GM21423 (cell line): ENCODE results near the gene PANK4.

Experiments used
- ATAC-seq: cut with Tn5 transposase; IDR thresholded peaks from one replicate; pipeline ENCODE4 v1.9.1; 2021; ENCODE audit warnings: mild to moderate bottlenecking, moderate library complexity; ENCODE audit not compliant: unreplicated experiment

Gene PANK4

DNA sequence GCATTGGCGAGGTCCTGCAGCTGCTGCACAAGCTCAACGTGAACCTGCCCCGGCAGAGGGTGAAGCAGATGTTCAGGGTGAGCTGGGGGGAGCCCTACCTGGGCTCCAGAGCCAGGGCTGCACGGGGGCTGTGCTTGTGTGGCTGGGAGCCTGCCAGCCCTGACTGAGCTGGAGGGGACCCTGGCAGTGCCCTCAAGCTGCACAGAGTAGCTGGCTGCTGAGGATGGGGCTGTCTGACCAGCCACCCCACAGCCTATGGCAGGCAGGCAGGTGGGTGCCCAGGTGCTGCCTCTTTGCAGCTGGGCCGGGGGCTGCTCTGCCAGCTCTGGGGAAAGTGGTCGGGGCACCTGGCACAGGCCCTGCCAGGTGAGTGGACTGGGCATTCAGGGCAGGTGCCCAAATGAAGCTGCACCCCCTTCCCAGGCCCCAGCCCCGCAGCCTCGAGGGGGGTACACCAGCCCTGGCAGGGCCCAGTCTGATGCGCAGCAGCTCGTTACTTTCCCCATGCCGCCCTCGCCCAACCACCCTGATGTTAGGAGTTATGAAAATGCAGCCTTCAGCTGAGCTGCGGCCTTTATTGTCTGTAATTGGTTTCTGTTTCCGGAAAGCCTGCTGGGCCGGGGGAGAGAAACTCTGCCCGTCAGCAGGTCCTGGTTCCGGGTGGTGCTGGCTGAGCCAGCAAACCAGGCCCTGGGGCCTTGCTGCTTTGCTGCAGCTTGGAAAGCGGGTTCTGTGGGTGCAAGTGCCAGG is 46.0 kb downstream of the PANK4 start:
- no peak for ATAC-seq

DNA sequence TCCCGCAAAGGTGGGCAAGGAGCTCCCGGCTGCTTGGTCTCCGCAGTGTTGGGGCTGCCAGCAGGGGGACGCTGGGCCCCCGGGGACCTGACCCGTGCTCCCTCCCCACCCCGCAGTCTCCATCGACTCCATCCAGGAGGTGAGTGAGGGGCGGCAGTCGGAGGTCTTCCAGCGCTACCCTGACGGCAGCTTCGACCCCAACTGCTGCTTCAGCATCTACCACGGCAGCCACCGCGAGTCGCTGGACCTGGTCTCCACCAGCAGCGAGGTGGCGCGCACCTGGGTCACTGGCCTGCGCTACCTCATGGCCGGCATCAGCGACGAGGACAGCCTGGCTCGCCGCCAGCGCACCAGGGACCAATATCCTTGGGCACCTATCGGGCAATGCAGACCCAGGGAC is 46.8 kb downstream of the PANK4 start:
- no peak for ATAC-seq

DNA sequence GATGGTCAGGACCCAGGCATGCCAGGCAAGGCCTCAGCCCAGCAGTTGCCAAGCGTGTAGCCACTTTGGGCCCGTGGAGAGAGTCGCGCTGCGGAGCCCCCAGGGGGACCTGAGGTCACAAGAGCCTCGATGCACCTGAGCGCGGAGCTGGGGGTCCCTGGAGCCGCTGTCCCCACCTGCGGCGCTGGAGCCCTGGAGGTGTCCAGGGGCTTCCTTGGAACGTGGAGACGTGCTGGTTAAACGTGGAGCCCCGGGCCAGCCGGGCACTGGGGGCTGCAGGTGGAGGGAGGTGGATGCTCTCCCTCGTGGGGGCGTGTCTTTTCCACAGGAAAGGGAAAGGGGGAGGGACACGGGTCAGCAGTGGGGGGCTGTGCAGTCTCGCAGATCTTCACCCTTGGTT is 47.2 kb downstream of the PANK4 start:
- no peak for ATAC-seq

DNA sequence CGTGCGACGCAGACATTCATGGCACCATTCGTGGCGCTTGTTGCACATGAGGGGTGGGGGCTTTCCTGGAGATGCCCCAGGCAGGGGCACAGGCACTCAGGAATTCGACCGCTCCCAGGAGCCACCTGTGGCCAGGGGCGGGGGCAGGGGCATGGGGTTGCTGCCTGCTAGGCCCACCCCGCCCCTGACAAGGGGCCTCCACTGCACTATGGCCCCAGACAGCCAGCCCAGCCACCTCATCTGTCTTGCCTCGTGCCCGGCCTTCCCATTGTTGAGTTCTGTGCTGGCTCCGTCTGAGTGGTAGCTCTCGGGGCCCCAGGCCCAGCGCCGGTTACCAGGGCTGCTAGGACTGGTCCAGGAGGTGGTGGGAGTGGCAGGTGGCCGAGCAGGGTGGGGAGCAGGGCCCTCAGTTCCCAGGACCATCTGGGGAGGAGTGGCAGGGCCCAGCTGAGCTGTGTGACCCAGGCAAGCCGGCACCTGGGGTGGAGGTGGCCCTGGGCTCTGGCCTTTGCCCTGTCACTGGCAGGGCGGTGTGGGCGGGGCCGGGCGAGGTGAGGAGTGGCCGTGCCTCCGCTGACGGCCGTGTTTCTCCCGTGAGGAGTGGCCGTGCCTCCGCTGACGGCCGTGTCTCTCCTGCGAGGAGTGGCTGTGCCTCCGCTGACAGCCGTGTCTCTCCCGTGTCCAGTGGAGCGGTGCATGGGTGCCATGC is 48.5 kb downstream of the PANK4 start:
- no peak for ATAC-seq

DNA sequence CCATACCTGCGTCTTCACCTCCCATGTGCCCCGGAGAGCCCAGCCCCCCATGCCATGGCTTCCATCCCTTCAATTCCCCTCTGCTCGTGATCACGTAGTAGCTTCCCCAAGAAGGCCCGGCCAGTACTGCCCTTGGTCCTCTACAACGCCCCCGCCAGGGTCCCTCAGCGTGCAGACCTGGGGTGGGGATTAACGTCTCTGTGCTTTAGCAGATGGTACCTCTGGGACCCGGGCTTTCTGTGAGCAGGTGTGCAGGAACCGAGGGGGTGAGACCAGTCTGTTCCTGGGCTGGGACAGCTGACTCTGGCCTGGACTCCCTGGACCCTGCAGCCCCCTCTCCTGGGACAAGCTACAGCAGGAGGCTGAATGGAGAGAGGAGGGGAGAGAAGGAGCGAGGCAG is 49.1 kb downstream of the PANK4 start:
- ATAC-seq: no peak

DNA sequence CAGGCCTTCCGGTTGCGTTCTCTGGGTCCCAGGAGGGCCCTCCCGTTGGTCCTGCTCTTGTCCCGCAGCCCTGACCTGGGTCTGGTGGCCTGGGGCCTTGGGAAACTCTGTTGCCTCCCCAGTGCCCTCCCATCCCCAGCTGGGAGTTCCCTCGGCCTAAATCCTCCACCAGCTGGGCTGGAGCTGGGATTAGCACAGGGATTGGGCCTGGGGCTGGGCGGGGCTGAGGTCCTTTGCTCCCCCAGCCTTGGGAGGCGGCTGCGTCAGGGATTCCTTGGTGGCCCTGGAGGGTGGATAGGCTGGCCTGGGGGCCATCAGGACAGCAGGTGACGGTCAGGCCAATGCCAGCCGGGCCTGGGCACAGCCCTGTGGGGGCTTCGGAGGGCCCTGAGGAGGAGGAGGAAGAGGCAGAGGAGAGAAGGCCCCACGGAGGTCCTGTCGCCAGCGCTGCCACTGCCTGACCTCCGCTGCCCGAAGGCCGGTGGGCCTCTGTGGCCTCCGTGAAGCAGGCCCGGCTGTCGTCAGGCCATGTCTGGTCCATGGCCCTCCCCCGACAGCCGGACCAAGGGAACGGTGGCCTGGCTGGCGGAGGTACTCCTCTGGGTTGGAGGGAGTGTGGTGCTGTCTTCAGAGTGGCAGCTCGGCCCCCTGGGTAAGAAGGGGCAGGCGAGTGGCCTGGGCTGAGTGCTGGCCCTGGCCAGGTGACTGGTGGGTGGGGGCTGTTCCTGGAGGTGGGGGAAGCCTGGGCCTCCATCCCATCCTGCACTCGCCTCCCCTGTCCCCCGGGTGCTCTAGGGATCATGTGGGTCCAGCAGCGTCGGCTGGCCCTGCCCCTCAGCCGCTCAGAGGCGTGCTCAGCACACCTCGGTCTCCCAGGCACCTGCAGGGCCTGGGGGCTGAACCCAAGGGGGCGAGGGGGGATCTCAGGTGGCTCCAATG is 50.1 kb downstream of the PANK4 start, which contains the start of gene PLCH2:
TSS of gene PLCH2 (plus strand) at position 229 of the 939 bp plus-strand sequence. CDS start at position 529, 300 bp downstream.
- ATAC-seq: no peak

DNA sequence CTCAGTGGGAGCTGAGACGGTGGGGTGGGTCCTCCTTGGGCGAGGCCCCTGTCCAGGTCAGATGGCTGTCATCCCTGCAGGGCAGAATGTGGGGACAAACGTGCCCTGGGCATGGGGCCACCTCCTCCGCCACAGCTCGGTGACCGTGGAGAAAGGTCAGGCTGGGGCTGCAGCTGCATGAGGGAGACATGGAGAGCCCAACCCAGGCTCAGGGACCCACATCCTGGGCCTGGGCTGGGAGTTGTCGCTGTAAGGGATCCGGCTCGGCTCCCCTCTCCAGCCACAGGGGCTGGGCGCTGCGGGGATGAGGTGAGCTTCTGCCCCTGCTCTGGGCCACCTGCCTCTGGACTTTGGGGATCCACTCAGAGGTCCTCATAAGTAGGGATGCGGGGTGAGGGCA is 50.8 kb downstream of the PANK4 start:
- ATAC-seq: no peak

DNA sequence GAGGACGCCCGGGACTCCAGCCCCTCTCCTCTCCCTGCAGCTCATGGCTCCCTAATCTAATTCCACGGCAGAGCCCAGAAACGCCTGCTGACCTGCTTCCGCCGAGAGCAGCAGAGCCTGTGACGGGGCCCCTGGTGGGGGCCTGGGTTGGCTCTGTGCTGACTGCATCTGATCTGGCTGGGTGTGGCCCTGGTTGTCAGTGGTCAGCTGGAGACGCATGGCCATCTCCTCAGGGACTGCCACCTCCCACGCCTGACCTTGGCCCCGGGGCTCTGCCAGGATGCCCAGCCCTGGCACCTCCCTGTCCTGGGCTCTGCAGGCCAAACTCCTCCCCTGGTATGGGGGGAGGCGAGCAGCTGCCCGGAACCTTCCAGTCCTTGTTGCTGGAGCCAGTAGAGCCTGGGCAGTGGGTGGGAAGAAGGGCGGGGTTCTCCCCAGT is 51.4 kb downstream of the PANK4 start:
- no peak for ATAC-seq

DNA sequence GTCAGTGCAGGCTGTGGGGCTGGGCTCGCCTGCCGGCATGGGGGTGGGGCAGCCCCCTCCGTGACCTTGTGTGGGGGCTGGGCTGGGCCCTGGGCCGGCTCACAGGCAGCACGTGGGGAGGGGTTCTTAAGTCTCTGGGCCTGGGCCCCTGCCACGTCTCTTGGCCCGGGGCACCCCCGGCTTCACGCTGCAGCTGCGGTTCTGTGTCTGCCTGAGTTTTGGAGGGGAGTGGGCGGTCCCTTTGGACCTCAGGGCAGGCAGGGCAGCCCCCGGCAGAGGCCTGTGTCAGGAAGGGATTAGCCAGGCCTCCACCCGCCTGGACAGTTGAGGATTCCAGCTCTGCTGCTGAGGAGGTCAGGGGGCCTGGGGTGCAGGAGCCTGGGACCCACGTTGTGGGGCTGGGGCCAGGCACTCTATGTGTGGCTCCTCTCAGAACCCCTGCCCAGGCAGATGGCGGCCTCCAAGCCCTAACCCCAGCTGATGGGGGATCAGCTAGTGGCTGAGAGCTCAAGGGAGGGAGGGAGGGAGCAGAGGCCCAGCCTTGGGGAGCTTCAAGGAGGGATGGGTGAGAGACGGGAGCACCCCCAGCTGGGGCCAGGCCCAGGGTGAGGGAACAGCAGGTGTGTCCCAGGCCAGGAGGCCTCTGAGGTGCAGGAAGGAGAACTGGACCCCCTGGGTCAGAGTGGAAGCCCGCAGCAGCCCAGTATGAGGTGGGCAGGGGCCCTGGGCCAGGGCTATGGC is 52.1 kb downstream of the PANK4 start:
- ATAC-seq: no peak

DNA sequence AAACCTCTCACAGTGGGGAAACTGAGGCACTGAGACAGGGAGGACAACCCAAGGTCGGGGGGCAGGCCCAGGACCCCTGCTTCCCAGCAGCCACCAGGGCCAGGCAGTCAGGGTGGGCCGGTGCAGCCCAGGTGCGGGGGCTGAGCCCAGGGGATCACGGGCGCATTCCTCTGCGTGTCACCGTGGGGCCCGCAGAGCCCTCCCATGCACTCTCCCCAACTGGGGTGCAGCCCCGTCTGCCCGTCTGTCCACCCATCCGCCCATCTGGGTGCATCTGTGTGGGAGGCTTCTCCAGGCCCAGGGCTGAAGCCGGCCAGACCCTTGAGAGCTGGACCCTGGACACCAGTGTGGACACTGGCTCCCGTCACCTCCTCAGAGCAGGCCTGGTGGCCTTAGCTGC is 53.2 kb downstream of the PANK4 start:
- ATAC-seq: no peak

DNA sequence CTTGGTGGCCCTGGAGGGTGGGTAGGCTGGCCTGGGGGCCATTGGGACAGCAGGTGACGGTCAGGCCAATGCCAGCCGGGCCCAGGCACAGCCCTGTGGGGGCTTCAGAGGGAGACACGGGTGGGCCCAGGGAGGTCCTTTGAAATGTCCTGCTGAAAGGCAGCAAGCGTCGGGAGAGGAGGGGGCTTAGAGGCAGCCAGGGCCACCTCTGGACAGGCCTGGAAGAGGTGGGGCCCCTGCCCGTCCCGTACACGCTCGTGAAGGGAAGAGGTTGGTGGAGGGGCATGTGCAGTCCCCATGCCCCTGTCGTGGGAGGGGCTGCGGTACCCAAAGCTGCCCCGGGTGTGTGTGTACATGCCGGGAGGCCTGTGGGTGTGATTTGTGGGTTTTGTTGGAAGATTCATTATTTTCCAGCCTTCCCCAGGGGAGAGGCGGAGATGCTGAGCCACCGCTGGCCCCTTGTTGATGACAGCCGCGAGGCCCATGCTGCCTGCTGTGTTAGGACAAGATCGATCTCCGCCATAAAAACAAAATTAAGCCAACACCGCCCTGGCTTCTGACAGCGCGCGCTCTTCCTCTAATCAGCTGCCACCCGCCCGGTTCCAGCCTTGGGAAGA is 53.7 kb downstream of the PANK4 start:
- no peak for ATAC-seq

DNA sequence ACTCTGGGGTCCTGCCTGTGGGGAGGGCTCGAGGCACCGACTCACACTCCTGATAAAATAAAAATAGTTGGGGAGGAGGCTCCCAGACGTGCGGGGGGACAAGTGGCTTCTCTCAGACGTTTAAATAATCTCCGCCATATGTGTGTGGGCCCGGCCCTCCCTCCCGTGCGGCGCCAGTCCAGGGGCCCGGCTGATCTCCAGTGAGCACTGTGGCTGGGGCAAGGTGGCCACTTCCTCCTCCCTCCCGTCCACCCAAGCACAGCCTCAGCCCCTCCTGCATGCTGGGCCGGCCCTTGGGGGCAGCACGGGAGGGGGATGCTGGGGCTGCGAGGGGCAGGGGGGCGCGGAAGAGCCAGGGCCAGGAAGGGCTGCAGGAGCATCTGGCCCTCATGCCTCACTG is 54.3 kb downstream of the PANK4 start:
- no peak for ATAC-seq

DNA sequence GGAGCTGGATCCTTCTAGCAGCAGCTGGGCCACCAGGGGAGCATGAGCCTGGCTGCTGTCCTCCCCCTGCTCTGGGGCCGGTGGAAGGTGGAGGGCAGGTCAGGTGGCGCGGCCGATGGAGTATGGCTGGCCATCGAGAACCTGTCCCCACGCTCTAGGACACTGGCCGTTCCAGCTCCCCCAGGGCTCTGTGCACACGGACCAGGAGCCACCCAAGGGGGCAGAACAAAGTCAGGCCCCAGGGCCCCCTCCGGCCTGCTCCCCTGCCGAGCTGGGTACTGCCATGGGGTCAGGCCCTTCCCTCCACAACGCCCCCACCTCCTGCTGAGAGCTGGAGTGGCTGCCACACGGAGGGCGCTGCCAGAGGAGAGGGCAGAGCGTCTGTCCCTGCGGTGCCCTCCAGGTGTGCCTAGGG is 54.8 kb downstream of the PANK4 start:
- no peak for ATAC-seq

DNA sequence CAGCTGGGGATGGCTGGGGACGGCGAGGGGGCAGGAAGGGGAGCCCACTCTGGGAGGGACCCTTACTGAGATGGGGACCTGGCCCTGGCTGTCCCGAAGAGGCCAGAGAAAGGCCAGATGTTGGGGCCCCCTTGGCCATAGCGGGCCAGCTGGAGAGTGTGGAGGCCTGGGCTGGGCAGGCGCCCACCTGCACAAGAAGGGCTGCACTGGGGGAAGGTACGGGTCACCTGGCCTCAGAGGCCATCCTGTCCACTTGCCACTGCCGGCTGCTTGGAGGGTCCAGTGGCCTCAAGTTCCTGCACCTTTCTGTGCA is 55.3 kb downstream of the PANK4 start:
- no peak for ATAC-seq

DNA sequence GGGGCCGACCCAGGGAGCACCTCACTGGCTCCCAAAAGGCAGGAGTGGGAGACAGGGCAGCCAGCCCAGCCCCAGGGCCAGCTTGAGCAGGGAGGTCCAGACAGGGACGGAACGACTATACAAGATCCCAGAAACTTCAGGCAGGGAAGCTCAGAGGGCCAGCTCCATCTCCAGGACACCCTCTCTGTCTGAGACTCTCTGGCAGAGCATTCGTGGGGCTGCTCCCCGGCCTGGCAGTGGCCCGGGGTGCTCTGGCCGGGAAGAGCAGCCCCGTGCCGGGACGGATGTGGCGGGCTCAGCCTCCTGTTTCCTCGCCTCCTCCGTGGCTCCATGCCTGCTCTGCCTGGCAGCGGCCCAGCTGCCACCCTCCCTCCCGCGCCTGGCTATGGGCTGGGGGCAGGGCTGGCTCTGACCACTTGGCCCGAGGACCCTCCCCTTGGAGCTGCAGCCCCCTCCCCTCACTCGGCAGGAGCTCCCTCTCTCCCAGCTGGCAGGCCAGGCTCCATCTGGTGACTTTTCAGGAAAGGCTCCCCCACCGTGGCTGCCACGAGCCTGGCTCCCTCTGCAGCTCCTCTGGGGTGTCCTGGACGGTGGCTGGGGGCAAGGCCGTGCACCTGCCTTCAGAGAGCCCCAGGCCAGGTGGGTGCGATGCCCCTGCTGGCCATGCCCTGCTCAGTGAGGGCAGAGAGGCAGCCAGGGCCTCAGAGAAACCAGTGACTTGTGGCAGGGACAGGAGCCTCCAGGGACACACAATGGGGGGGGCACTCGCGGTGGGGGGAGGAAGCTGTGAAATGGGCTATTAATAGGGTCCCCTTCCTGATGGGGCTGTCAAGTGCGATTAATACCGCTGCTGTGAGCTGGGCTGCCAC is 55.9 kb downstream of the PANK4 start:
- ATAC-seq: no peak

DNA sequence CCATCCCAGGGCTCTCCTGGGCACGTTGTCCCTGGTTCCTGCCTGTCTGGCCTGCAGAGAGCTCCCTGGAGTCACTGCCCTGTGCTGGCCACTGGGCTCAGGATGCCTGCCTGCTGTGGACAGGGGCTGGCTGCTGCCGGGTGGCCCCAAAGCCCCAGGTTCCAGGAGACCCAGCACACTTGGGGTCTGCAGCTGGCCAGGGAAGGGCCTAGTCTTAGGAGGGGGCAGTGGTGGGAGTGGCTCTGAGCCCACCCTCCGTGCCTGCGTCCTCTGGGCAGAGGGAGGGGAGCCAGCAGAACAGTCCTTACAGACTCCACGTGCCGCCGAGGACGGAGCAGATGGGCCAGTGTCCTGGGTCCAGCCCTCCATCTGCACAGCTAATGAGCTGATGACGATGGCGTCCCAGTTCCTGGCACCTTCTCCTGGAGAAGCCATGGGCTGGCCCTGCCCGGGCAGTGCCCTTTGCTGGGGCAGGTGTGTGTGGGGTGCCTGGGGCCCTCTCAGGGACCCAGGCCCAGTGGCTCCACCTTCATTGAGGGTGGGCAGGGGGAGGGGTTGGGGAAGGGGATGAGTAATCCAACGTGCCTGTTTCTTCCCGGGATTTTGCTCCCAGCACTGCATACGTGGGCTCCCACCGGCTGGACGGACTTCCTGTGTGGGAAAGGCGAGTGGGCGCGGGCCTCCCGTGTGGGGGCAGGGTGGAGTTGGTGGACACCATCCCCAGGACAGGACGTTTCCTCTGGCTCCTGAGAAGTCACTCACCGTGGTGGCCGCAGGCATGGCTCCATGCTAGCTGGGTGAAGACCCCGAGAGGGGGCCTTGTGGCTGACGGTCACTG is 57.1 kb downstream of the PANK4 start:
- ATAC-seq: no peak

DNA sequence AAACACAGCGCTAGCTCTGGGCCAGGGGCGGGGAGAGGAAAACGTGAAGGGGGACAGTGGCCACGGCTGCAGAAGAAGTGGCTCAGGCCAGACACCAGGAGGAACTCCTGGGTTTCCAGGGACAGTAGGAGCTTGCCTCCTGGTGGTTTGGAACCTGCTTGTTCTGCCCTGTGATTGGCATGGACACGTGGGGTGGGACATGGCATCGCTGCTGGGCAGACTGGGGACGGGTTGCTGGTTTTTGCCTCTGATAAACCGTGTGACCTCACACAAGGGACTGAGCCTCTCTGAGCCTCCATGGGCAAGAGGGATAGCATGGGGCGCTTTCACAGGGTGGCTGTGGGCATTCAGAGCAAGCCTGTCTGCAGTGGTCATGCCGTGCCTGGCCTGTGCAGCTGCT is 57.9 kb downstream of the PANK4 start:
- no peak for ATAC-seq

DNA sequence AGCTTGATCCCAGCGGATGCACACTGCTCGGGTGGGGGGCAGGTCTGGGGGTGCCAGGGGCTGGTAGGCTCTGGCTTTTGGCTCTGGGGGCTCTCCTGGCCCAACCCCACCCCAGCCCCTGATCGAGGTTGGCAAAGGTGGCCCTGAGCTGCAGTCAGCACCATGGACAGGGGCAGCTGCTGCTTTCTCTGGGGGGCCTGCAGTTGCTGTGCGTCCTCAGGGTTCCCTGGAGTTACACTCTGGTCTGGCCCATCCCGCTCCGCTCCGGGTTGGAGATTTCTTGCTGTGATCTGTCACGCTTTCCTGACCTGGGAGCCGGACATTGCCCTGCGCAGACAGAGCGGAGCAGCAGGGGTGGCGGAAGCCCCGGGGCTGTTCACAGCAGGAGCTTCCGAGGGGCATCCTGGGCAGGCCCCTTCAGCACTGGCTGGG is 58.3 kb downstream of the PANK4 start:
- ATAC-seq: no peak
